Prostate gland (tissue), 2 donors: Measurements from ENCODE around the gene SEPTIN1.
A peak's percentile ranks its signal among the peaks of the same experiment; 100 is the strongest.

Experiments
- CTCF ChIP-seq, 4 experiments: fragments of 200-600 bp in 2 of 4; fragments of 450-650 bp in 2 of 4; sonication (generic) in 2 of 4; IDR thresholded peaks; 1 replicate in 3 of 4; 2 replicates in 1 of 4; pipeline ENCODE4 v1.5.1; 2016 to 2019; ENCODE audit warnings: antibody characterized with exemption in 4 of 4, mild to moderate bottlenecking in 2 of 4, moderate library complexity in 2 of 4
- POLR2A ChIP-seq: fragments of 450-650 bp; IDR thresholded peaks from one replicate; pipeline ENCODE4 v1.6.1; 2016; ENCODE audit warnings: antibody characterized with exemption, mild to moderate bottlenecking
- POLR2AphosphoS5 ChIP-seq: sonication (generic); formaldehyde crosslinking; IDR thresholded peaks from one replicate; pipeline ENCODE4 v1.6.1; 2017; ENCODE audit warnings: antibody characterized with exemption

- TF ChIP-seq CTCF (IDR thresholded peaks at IDR 0.05): no peak
- TF ChIP-seq POLR2AphosphoS5: peak; percentile 83
- TF ChIP-seq POLR2A: no peak
Measured at GRCh38 chr16:30351586-30352419, 30.6 kb downstream of the SEPTIN1 start.
